ENCODE measurements around the gene NHS.

Gene NHS

DNA sequence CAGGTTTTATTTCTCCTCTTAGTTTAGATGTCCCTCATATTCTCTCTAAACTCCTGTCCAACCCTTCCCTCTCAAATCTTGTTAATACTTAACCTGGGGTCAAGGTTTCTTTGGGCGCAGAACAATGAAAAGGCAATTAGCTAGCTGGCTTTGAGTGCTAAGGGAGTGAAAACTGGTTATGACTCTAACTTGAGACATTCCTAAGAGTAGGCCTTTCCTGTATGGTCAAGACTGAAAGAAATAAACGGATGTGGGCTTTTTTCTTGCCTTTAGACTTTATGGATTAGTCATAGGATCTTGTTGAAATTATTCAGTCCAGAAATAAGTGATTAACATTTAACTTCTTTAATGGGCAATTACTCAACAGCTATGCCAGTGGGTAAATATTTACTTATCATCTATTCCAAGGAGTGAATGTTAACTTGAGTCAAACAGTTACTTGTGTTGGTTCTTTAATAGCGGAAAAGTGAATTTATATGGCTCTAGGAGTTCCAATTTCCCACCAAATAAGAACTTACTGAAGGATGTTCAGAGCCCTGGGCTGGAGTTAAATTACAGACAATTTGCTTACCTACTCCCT lies 220.5 kb downstream of the NHS start:
- no peak for DNase-seq

DNA sequence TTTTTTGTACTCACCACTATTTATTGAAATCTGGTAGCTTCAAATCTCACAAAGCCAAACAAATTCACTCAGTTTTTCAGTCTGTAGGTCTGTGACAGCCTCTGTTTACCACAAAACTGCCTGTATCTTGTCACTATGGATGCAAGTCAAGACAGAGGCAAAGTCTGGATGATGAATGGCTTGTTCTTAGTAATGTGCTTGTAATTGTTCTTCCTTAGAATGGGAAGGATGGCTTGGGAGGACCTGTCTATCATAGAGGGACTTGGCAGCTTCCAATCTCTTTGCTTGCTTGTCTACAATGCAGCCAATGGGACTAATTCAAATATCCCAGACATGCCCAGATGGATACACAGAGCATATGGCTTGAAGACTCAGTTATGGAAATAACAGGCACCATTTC lies 221.1 kb downstream of the NHS start:
- no peak for DNase-seq

DNA sequence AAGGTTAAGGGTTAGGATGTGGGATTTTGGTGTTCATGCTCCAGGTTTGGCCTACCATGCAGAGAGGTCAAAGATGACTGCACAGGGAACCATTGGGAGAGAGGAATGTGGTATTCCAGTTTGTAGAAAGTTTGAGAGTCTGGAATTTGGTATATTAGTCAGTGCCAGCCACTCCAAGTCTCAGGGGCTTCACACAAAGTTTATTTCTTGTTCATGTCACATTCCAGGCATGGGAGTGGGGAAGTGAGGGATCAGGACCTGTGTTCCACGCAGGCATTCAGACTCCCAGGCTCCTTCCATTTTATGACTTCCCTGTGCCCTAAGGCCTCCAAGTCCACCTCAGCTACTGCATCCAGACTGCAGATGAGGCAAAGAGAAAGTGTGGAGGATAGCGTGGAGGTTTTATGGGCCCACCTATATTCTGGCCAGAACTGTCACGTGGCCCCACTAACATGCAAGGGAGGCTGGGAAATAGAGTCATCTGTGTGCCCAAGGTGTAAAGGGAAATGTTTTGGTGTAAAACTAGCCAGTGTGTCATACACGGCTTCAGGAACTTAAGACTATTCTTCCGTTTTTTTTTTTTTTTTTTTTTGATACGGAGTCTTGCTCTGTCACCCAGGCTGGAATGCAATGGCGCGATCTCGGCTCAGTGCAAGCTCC lies 221.7 kb downstream of the NHS start:
- no peak for DNase-seq

DNA sequence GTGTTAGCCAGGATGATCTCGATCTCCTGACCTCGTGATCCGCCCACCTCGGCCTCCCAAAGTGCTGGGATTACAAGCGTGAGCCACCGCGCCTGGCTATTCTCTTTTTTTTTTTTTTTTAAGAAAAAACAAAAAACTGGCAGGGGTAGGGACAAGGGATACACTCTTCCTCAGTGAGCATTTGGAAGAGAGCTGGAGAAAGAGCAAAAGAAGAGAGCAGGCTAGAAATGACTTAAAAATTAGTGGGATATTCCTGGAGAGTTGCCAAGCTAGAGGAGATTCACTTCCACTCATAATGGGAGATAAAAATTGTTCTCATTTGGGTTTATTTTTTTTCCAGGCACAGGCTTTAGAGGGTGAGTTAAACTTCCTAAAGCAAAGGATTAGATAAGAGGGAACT lies 222.3 kb downstream of the NHS start:
- no peak for DNase-seq

DNA sequence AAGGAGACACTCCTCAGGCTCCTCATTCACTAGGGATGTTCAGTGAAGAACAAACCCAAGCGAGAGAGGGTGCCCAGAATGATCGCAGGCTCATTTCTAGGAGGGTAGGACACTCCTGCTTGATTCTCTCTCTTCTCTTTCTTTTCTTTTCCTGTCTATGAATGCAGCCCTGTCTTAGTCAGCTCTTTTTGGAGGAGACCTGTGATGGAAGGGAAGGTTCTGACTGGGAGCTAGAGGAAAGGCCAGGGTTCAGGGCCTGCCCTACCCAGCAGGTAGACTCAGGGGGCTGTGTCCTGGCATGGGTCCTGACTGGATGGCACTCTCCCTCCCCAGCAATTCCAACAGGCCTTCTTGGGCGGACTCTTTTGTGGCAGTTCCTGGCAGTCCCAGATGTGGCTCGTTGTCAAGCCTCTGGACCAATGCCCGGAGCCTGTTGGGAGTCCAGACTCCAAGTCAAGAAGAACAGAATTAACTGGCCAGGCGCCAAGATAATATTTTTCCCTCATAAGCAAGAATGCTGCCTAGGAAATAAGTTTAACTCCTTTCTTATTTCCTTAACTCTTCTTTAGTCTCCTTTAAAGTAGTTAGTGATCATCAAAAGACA lies 222.9 kb downstream of the NHS start:
- DNase-seq, result no peak

DNA sequence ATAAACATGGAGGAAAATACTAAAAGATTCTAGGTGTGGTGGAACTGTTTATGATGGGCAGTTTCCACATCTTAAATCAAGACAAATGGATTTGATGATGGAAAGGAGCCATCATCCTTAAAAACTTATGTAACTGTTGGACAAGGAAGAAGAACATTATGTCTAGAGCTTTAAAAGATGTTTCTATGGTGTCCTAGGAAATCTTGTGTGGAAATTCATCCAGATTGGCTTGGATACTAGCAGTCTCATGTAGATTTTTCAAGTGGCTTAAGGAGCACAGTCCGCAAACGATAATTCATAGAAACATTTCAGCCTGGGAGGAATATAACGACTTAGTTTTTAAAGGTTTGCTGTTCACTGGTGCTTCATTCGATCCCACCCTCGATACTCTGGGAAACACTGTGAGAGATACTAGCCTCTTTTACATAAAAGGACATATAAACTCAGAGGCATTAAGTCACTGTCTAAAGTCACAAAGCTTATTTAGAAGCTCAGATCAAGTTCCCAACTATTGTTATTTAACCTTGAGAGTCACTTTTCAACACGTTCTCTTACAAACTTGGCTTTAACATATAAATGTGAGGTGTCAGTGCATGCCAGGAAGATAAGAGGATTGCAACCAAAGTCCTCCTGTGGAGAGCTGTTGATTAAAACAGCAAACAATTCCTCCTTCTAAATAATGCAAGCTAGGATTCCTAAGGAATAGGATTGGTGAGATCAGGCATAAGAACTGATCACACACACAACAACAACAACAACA lies 226.6 kb downstream of the NHS start:
- no peak for DNase-seq

DNA sequence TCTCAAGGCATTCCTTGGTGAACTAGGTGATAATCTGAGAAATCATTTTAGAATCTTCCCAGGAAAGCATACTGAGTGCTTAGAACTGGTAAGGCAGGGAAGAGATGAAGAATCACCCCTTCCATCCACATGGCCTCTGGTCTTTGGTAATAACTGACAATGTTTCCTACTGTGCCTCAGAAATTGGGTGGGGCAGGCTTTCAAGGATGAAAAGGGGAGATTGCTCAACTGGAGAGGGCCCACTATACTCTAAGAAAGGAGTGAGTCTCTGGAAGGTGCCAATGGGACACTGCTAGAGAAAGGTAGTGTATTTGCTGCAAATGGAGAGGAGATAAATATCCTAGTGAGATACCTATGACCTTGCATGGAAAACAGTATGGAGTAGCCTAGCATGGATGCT lies 227.2 kb downstream of the NHS start:
- no peak for DNase-seq

DNA sequence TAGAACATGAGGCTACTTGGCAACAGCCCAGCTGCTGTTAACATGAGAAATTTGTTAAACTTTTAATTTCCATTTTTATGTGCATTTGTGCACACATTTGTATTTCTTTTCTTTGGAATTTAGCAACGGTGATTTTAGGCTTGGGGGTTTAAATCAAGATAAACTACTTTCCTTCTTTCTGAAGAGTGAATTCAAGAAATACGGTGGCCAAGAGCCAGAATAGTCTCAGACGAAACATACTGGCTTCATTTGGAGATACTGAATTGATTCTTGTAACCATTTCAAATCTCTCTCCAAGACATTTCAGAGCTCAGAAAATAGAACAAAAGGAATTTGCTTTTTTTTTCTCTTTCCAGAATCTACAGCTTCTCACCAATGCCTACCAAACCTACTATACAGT lies 228.2 kb downstream of the NHS start:
- no peak for DNase-seq

DNA sequence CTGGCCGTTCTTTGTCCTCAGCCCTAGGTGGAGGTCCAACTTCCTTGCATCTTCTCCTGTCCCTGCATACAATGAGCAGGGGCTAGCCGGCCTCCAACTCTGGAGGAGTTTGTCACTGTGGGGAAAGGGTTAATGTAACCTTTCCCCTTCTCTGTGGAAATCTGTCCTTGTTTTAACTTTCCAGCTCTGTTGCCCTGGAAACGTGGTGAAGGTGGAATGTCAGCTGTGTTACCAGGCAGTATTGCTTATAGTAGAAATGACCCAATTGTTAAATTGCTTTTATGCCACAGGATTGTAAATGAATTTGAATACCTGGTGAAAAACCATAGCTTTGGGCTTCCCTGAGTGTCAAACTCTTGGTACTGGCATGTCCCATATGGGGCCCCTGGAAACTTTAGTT lies 230.7 kb downstream of the NHS start:
- no peak for DNase-seq

DNA sequence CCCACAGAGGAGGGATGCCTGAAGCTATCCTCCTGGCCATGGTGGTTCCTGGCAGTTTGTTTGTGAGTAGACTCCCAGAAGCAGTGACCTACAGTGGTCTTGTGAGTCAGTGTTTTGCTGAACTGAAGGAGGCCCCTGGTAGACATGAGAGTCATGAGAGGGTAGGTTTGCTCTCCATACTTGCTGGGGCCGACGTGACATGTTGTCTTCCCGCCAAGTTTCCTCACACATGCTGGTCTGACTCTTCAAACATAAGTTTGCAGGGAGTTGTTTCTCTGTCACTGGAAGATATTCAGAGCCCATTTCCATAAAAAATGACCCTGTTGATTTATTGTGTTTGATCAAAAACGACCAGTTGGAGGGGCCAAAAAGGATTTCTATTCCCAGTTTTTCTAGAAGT lies 231.2 kb downstream of the NHS start:
- DNase-seq, result no peak

DNA sequence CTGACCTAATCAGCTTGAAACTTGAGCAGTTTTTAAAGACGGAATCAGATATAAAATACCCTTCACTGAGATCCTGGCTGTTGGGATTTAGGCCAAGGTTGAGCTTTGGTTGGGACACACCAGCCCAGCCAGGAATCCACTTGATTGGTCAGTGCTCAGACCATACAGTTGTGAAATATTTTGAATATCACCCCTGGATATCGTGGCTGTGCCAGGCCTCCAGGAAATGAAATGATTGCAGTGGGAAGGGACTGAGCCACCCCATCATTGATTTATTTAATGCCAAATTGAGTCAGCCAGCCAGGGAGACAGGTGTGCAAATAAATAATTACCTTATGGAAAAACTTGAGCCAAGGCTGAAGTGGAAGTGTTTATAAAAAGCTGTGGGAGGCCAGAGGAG lies 233.9 kb downstream of the NHS start:
- no peak for DNase-seq

DNA sequence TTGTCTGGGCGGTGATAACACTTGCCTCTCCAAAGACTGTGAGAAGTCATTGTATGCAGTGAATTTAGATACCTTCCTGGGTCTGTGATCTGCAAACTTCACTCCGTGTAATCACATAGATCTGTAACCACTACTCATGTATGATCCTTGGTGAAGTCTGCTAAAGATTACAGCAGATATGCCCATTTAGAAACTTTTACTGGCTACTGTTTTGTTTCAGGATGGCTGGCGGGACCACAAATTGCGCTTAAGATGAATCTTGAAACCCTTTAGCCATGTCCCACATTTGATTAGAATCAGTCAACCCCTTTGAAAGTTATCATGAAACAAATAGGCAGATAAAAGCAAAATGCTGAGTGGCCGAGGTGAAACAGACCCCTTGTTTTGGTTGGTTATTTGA lies 235.8 kb downstream of the NHS start:
- no peak for DNase-seq

DNA sequence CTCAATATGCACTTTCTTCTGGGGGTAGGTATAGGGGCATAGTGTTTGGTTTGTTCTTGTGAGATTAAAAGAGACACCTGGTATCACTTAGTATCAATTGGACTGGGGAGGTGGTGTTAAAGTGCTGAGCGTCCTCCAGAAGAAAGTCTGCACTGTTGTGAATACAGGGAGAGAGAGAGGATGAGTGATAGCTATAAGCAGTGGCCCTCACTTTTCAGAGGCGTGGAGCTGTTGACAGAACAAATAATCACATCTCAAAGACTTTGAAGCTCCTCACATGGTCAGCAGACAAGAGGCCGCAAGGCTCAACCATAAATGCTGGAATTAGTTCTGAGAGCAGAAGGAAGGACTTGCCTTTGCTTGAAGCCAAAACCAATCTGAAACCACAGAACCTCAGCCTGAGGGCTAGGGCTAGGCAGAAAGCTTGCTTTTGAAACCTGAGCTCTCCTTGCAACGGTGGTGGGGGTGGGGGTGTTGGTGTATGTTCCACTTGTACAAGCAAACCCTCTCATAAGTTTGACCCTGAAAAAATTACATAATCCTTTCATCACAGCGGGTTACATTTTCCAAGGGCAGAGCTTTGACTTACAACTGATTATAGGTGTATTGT lies 239.1 kb downstream of the NHS start:
- no peak for DNase-seq

DNA sequence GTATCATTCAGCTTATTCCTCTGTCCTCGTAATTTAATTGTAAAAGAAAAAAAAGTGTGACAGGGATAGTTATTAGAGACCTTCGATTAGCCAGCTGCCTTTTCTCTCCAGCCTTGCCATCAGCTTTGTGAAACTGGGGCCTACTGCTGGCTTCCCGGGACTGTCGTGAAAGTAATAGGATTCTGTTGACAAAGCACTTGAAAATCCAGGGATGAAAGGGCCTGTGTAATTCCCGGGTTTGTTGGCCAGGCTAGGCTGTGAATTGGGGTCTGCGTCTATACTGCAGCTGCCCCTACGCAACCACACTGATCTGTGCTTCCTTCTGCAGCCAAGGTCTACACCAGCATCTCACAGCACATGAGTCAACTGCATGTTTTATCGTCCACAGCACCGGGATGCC lies 241.9 kb downstream of the NHS start:
- no peak for DNase-seq

DNA sequence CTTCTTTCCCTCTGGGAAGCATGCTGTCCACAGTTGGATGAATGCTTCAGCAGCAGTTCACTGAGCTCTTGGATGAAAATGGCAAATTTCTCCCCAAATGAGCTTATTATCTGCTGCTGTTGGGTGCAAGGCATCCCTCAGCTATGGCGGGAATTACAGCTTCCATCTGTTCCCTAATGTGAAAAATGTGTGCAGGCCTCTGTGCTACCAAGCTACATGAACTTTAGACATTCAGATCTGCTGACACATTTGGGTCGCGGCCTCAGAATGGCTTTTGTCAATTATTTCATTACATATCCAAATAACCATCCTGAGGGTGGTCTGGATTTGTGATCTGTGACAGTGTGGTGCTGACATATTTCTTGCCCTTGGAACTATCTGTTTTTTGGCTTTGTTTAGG lies 242.8 kb downstream of the NHS start:
- DNase-seq, result no peak

DNA sequence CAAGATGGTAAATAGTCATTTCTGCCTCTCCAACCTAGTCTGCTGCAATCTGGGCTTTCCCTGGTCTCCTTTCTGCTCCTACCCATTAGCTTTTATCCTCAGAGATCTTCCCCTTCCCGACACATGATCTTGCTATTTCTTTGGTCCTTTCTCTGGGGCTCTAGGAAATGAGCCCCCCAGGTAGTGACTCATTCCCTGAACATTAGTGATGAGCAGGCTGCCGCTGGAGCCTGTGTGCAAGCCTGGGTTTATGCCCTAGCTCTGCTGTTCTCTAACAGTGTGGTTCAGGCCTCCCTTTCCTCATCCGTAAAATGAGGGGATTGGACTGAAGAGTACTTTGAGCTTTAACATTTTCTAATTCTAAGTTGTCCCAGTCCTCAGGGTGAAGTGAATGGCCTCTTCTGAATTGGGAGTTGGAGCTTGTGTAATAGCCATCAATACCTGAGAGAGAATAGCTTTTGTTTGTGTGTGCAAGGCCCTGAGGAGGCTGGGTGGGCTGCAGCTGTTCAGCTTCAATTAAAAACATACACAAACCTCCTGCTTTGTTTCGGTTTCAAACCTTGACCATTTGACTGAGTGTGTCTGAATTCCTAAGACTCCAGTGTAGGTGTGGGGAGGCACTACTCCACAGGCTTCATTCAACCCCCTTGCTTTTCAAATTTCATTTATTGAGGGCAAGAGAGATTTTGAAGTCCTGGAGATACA lies 246.7 kb downstream of the NHS start:
- DNase-seq, result no peak

DNA sequence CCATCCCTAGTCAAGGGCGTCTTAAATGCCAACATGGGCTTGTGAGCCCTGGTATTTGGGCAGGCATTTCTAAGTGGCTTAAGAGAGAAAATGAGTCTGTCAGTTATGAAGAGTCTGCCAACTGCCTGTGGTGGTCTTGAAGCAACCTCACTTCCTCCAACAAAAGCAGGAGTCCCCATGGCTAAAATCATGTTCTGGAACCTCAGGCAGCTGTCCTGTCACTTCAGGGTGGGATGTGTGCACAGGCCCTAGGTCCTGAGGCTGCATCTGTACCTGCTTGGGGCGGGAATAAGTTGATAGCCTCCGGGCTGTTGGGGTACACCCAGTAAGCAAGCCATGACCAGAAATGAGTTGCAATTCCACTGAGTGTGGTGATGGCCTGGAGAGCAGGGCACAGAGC lies 247.3 kb downstream of the NHS start:
- DNase-seq, result no peak

DNA sequence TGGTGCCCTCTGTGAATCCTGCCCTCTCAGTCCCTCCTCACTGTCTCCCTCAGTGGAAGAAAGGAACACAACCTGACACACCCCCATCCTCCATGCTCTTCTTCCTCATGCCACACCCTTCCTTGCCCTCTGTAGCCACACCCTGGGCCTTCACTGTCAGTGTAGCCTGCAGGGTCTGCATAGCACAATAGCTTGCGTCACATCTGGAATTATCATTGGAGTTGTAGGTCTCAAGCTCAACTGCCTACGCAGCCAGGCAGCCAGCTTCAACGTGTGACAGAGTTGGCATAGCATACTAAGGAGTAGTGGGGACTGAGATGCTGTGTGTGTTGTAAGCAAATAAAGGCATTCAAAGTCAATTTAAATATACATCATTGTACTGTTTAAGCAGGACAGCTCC lies 248.8 kb downstream of the NHS start:
- DNase-seq, result no peak

DNA sequence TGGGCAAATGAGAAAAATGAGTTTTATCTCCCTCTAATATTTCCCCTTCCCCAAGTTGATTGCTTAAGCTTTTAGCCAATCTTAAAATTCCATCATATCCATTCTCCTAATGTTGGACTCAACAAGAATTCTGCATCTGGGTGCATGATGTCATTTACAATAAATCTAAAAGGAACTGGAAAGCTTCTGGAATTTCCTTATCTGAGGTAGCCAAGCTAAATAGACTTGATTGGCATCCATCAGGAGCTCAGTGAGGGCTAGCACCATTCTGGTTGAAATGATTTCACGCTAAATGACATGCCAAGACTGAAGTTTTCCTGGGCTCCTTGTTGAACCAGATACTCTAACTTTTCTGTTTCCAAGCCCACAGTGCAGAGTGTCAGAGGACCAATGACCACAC lies 252.0 kb downstream of the NHS start:
- no peak for DNase-seq

DNA sequence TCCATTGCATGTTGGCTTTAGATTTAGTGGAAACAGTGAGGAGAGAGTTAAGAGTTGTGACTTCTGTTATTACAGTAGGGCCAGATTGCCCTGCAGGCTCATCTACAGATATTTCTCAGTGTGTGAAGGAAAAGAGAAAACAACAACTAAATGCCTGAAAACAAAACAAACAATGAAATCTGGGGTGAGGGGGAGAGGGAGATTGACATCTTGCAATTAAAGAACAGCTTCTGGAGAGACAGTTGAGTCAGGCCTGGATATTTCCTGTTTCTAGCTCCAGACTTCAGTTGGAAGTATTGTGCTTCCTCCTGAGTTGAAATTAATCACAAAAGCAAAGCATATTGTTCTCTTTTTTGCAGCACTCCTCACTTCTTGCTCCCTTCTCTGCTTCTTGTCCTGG lies 254.0 kb downstream of the NHS start:
- no peak for DNase-seq

DNA sequence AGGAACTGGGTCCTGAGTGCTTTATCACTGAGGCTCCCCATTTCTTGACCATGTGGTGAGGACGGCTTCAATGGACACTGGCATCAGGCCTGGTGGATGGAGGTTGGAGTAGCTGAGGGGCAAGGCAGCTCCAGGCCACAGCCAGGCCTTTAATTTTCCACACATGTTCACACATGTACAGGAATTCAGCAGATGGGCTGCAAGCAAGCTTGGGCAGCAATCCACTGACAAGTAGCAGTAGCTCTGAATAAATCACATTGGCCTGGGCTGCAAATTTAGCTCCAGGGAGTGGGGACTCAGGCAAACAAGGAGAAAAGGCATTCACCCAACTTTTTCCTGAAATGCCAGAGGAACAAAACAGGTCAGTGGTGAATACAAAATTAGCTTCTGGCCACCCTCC lies 254.5 kb downstream of the NHS start:
- no peak for DNase-seq

DNA sequence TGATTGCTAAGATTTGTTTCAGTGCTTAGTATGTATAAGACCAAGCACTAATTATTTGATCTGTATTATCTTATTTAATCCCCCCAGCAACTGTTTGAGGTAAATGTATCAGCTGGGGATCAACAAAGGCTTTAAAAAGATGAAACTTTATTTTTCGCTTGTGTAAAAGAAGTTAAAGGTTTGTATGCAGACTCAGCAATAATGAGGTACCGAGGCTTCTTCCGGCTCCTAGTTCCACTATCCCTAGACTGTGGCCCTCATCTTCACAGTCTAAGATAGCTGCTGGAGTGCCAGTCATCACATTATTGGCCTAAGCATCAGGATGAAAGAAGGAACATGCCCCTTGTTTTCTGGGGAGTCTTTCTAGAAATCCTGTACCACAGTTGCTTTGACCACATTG lies 256.6 kb downstream of the NHS start:
- no peak for DNase-seq

DNA sequence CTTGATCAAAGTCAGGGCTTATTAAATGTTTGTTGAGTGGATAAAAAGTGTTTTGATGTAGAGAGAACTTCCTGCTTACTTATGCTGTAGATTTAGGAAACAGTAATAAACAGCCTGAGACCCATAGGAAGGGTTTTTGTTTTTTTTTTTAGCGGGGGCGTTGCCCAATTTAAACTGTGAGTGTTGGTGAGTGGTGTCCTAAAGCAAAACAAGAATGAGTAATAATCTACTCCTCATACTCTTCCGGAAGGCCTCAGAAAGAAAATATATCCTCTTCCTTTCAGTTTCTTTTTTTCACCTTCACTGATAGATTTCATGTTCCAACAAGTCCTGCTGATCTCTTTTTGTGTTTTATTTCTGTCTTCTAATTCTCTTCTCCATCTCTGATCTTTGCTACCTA lies 257.9 kb downstream of the NHS start:
- DNase-seq, result no peak
